HCT116 (cell line): ENCODE data around the gene NPHS1. TPM values are rescaled to one million over a fixed set of nuclear protein-coding genes. Genes with fewer than 3 reads are reported as not detected.

Experiments used
- ATAC-seq: fragments of 200-7000 bp; cut with Tn5 transposase; 2 replicates; pipeline ENCODE4 v1.9.1; 2020; ENCODE audit warnings: mild to moderate bottlenecking, moderate library complexity
- BruUV-seq: library from RNA; stranded (reverse); fragments of 400-500 nt; replicated peaks from 2 replicates; lab custom pipeline; 2021; lab: Mats Ljungman, UMichigan
- CTCF ChIA-PET: fragments of 300-600 bp; sonication (Branson Sonifier 250); formaldehyde crosslinking; loops from one replicate; lab custom pipeline; 2021; ENCODE audit warnings: antibody characterized with exemption; lab: Charles Lee
- POLR2A ChIA-PET: fragments of 300-600, 350-600 bp; sonication (Branson Sonifier 250); formaldehyde crosslinking; loops from one replicate; lab custom pipeline; 2021; ENCODE audit warnings: antibody characterized with exemption; lab: Charles Lee
- RAD21 ChIA-PET, 2 experiments: fragments of 300-600 bp; sonication (Branson Sonifier 250); formaldehyde crosslinking; loops; one replicate each; lab custom pipeline; 2023; ENCODE audit warnings: low total read pairs in 2 of 2; ENCODE audit not compliant: uncharacterized antibody in 2 of 2, unreplicated experiment in 2 of 2, low non-redundant PET in 1 of 2; lab: Charles Lee
- DNase-seq: peaks from one replicate; pipeline ENCODE4 v3.0.0-alpha.2; 2010; ENCODE audit warnings: low read depth, low spot score
- H2AFZ ChIP-seq: fragments of 200-600 bp; shearing (Covaris generic), sonication (generic); 2 replicates; pipeline ENCODE4 v1.6.1; 2017; ENCODE audit warnings: low read depth, mixed run types, mixed read lengths, antibody characterized with exemption, low read length; ENCODE audit not compliant: poor library complexity, severe bottlenecking
- H3K27ac ChIP-seq: 2 replicates; pipeline ENCODE4 v1.5.1; 2012; ENCODE audit warnings: low read depth, low read length
- H3K27me3 ChIP-seq: fragments of 200-600 bp; sonication (generic); 2 replicates; pipeline ENCODE4 v1.6.1; 2016; ENCODE audit warnings: mixed run types, low read length, mixed read lengths; ENCODE audit not compliant: insufficient read depth
- H3K36me3 ChIP-seq, 2 experiments: fragments of 200-500 bp in 1 of 2; fragments of 200-600 bp in 1 of 2; sonication (Bioruptor generic) in 1 of 2; sonication (generic) in 1 of 2; 2 replicates each; pipeline versions ENCODE4 v1.5.1 to v1.6.1; 2014 to 2016; ENCODE audit warnings: low read length in 2 of 2, inconsistent platforms in 1 of 2, mixed read lengths in 1 of 2, mixed run types in 1 of 2; ENCODE audit not compliant: insufficient read depth in 2 of 2, control insufficient read depth in 1 of 2
- H3K4me1 ChIP-seq, 2 experiments: fragments of 200-600 bp in 1 of 2; sonication (generic) in 1 of 2; 2 replicates each; pipeline versions ENCODE4 v1.5.1 to v1.6.1; 2012 to 2017; ENCODE audit warnings: low read length in 2 of 2, inconsistent platforms in 1 of 2, mild to moderate bottlenecking in 1 of 2, mixed read lengths in 1 of 2, mixed run types in 1 of 2, moderate library complexity in 1 of 2; ENCODE audit not compliant: insufficient read depth in 2 of 2, control insufficient read depth in 1 of 2
- H3K4me2 ChIP-seq: fragments of 200-600 bp; sonication (generic); 2 replicates; pipeline ENCODE4 v1.6.1; 2017; ENCODE audit warnings: mixed run types, low read length, mixed read lengths
- H3K4me3 ChIP-seq, 2 experiments: fragments of 200-600 bp in 1 of 2; sonication (generic) in 1 of 2; replicated peaks in 1 of 2; 2 replicates each; pipeline ENCODE4 v1.5.1; 2011 to 2016; ENCODE audit warnings: low read length in 2 of 2, control low read depth in 1 of 2, low read depth in 1 of 2, mild to moderate bottlenecking in 1 of 2, mixed read lengths in 1 of 2, mixed run types in 1 of 2
- H3K79me2 ChIP-seq: fragments of 200-600 bp; sonication (generic); 2 replicates; pipeline ENCODE4 v1.6.1; 2017; ENCODE audit warnings: mild to moderate bottlenecking, mixed run types, low read length, moderate library complexity, mixed read lengths; ENCODE audit not compliant: insufficient read depth
- H3K9ac ChIP-seq: fragments of 200-600 bp; sonication (generic); 2 replicates; pipeline ENCODE4 v1.6.1; 2016; ENCODE audit warnings: low read length, mixed read lengths
- H3K9me2 ChIP-seq: fragments of 200-600 bp; sonication (generic), shearing (Covaris generic); 2 replicates; pipeline ENCODE4 v1.6.1; 2017; ENCODE audit warnings: mixed run types, mild to moderate bottlenecking, moderate library complexity; ENCODE audit not compliant: insufficient read depth
- H3K9me3 ChIP-seq, 2 experiments: fragments of 200-500 bp in 1 of 2; fragments of 200-600 bp in 1 of 2; sonication (Bioruptor generic) in 1 of 2; sonication (generic) in 1 of 2; 2 replicates each; pipeline ENCODE4 v1.6.1; 2014 to 2017; ENCODE audit warnings: low read length in 2 of 2, mixed read lengths in 2 of 2, inconsistent platforms in 1 of 2, low read depth in 1 of 2, mild to moderate bottlenecking in 1 of 2, mixed run types in 1 of 2, moderate library complexity in 1 of 2; ENCODE audit not compliant: control insufficient read depth in 1 of 2, insufficient read depth in 1 of 2
- H4K20me1 ChIP-seq: fragments of 200-600 bp; sonication (generic), shearing (Covaris generic); 2 replicates; pipeline ENCODE4 v1.6.1; 2017; ENCODE audit warnings: mixed run types, mild to moderate bottlenecking, moderate library complexity; ENCODE audit not compliant: insufficient read depth
- CBX3 ChIP-seq: IDR thresholded peaks from 2 replicates; pipeline ENCODE4 v1.6.1; 2012; ENCODE audit warnings: low read depth
- ELF1 ChIP-seq: IDR thresholded peaks from 2 replicates; pipeline ENCODE4 v1.6.1; 2012; ENCODE audit warnings: low read depth, borderline replicate concordance
- POLR2A ChIP-seq: IDR thresholded peaks from 2 replicates; pipeline ENCODE4 v1.7.0; 2011; ENCODE audit warnings: borderline replicate concordance; ENCODE audit not compliant: insufficient read depth, insufficient read length; ENCODE audit errors: extremely low read depth
- SIN3A ChIP-seq: IDR thresholded peaks from 2 replicates; pipeline ENCODE4 v1.6.1; 2012; ENCODE audit warnings: low read depth
- SRF ChIP-seq: IDR thresholded peaks from 2 replicates; pipeline ENCODE4 v1.6.1; 2012; ENCODE audit warnings: low read depth
- ZFX ChIP-seq: fragments of 450-650 bp; IDR thresholded peaks from 2 replicates; pipeline ENCODE4 v1.6.1; 2017
- ZNF274 ChIP-seq: fragments of 200-500 bp; sonication (Bioruptor generic); IDR thresholded peaks from 2 replicates; pipeline ENCODE4 v1.6.1; 2014; ENCODE audit warnings: mild to moderate bottlenecking, low read depth, low read length, inconsistent platforms
- intact Hi-C: fragments of 100-400 bp; cut with micrococcal nuclease; formaldehyde crosslinking; loops from 2 replicates; pipeline ENCODE4 v1.10.0; 2022
- total RNA-seq: library from RNA; stranded (reverse); gene quantifications from one replicate; pipeline ENCODE4 v1.2.1, GENCODE V29; 2021; ENCODE audit not compliant: unreplicated experiment
- TF ChIP-seq, protein P1 (sequence below): IDR thresholded peaks from 2 replicates; pipeline ENCODE4 v1.6.1; 2012; ENCODE audit warnings: low read depth

Gene NPHS1
- total RNA-seq, 1 experiment from 2014 or later, result 0.57 TPM

DNA sequence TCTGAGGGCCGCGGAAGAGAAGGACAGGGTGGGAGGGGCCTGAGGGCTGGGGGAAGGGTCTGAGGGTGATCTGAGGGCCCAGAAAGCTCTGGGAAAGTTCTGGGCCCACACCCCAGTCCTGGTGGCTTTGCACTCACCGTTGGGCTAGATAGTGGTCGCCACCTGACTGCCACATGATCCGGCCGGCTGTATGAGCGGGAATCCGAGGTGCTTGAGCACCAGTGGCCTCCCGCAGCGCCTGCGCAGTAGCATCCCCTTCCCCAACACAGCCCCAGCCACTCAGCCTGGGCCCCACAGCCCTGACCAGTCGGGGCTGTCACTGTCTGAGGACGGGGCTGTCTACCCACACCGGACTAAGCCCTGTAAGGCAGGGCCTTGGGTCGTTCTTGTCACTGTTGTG lies 54.6 kb downstream of the NPHS1 start:
- Histone ChIP-seq H3K4me2 (no peak overlapping the region), H3K27me3 (no peaks in the 10 kb centered on the region), H3K9ac (no peak overlapping the region), H4K20me1 (no peaks in the 10 kb centered on the region), H3K9me3 (no peaks in the 10 kb centered on the region), H3K4me1 (peaks cover 0 to 5% of the 10 kb centered on the region in 2 experiments; a peak in 2 of 4 replicates), H2AFZ (no peak overlapping the region), H3K36me3 (no peaks in the 10 kb centered on the region), H3K79me2 (no peaks in the 10 kb centered on the region)
- intact Hi-C loops, result no loop called here
- BruUV-seq, result no TSS peak
- no peak for ATAC-seq
- no peak for DNase-seq
- POLR2A ChIA-PET, result no interaction called here
- RAD21 ChIA-PET, result no interaction called here
- TF ChIP-seq CBX3 (no peak), ZNF274 (no peak), POLR2A (no peak), SIN3A (no peak), SRF (no peak), ZFX (no peak), ELF1 (no peak)
- TF ChIP-seq, protein P1, sequence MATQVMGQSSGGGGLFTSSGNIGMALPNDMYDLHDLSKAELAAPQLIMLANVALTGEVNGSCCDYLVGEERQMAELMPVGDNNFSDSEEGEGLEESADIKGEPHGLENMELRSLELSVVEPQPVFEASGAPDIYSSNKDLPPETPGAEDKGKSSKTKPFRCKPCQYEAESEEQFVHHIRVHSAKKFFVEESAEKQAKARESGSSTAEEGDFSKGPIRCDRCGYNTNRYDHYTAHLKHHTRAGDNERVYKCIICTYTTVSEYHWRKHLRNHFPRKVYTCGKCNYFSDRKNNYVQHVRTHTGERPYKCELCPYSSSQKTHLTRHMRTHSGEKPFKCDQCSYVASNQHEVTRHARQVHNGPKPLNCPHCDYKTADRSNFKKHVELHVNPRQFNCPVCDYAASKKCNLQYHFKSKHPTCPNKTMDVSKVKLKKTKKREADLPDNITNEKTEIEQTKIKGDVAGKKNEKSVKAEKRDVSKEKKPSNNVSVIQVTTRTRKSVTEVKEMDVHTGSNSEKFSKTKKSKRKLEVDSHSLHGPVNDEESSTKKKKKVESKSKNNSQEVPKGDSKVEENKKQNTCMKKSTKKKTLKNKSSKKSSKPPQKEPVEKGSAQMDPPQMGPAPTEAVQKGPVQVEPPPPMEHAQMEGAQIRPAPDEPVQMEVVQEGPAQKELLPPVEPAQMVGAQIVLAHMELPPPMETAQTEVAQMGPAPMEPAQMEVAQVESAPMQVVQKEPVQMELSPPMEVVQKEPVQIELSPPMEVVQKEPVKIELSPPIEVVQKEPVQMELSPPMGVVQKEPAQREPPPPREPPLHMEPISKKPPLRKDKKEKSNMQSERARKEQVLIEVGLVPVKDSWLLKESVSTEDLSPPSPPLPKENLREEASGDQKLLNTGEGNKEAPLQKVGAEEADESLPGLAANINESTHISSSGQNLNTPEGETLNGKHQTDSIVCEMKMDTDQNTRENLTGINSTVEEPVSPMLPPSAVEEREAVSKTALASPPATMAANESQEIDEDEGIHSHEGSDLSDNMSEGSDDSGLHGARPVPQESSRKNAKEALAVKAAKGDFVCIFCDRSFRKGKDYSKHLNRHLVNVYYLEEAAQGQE, result no peak
- TF ChIP-seq, all 23 proteins: peak for 0
- CTCF ChIA-PET, result no interaction called here
- Histone ChIP-seq H3K9me2 (no peaks in the 10 kb centered on the region), H3K27ac (no peak overlapping the region), H3K4me3 (no peak overlapping the region)
